HG03575 (cell line): ENCODE data around the gene LCLAT1.

ENCODE experiments used
- ATAC-seq: cut with Tn5 transposase; IDR thresholded peaks from one replicate; pipeline ENCODE4 v1.9.1; 2021; ENCODE audit not compliant: unreplicated experiment, insufficient number of reproducible peaks, low FRiP score; ENCODE audit errors: extremely low read depth

LCLAT1 gene

GRCh38 chr2:30677861-30678385 is 230.9 kb downstream of the LCLAT1 start:
- no peak for ATAC-seq

- ATAC-seq = no peak
Observed at GRCh38 chr2:30678410-30679137, 231.5 kb downstream of the LCLAT1 start.

DNA sequence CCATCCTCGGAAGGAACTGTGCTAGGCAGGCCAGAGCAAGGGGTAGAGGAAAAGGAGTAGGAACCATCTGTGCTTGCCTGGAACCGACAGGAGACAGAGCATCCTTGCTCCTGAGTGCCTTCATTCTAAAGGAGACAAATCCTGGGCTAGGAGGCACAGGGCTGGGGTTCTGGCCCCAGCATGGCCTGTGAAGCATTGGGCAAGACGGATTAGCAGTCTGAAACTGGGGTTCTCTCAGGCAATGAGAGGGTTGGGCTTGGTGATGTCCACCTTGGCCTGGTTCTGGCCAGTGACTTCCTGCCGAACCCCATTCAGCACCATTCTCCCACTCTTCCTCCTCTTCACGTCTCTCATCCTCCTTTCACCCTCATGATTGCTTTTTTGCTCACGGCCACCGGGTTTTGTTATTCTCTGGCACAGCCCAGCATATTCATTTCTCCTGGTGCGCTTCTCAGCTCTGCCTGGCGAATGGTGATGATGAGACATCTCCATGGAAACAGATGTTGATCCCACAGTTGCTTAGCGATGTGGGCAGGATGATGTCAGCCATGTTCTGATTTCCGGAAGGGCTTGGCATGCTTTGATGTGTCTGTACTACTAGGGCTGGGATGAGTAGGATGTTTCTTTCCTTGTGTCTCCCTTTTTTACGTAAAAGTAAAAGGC is 232.5 kb downstream of the LCLAT1 start:
- ATAC-seq = no peak

DNA sequence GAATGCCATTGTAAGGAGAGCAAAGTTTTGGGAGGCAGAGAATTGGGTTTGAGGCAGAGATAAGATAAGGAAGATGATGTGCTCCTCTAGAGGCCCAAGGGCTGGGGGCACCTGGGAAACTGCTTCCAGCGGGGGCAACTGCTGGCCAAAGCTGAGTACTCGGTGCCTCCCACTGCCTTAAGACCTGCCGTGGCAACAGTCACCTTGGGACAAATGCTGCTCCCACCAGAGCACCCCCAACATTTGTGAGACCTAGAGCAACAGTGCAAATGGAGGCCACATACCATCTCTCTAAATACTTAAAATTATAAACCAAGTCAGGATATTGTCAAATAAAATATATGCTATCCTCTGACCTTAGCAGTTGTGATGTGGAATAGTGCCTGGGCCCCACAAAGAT is 233.1 kb downstream of the LCLAT1 start:
- ATAC-seq = no peak

GRCh38 chr2:30681022-30681421 is 234.0 kb downstream of the LCLAT1 start:
- no peak for ATAC-seq

GRCh38 chr2:30683236-30683956 is 236.3 kb downstream of the LCLAT1 start:
- ATAC-seq = no peak

DNA sequence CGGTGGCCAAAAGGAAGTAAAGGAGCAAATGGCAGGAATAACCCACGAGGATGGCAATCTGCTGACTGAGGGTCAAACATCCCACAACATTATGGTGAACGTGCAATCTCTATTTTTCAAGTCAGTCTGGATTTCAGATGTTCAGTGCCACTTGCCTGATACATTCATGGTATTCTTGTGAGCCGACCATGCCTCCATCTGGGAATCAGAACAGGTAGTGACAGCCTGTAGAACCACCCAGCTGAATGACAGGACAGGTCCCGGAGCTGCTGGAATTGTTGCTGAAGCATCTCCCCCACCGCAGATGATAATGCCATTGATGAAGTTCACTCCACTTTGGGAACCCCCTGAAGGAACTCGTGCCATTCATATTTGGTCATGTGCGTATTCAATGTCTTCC is 237.0 kb downstream of the LCLAT1 start:
- ATAC-seq = no peak

GRCh38 chr2:30684516-30684915 is 237.5 kb downstream of the LCLAT1 start:
- ATAC-seq = no peak

DNA sequence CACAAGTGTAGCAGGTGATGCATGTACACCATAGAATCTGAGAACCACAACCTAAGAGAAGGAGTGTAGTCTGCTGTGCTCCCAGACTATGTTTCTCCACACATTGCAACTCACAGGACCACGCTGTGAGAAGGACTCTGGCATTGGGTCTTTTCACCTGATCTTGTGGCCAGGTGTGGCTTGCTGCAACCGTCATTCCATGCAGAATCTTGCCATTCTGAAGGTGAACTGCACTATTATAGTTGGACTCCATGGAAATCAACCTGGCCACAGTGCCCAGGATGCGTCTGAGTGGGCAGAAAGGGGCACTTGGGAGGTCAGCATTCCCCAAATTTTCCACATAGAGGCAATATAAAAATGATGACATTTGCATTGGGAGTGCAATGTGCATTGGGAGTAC is 237.9 kb downstream of the LCLAT1 start:
- no peak for ATAC-seq

DNA sequence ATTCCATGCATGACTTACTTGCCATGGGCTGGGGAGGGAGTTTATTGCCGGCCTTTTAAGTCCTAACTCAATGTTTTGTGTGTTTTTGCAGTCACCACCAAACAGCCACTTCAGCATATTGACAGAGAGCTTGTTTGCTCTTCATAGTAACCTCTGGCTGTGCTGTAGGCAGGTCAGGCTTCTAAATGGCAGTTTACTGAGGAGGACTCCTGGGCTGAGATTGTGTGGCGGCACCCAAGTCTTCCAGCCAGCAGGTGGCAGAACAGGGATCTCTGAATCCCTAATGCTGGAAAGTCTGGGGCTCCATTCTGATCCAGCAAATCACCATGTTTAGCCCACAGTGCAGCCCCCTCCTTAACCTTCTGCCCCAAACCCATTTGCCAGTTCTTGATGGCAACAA is 239.0 kb downstream of the LCLAT1 start:
- no peak for ATAC-seq

DNA sequence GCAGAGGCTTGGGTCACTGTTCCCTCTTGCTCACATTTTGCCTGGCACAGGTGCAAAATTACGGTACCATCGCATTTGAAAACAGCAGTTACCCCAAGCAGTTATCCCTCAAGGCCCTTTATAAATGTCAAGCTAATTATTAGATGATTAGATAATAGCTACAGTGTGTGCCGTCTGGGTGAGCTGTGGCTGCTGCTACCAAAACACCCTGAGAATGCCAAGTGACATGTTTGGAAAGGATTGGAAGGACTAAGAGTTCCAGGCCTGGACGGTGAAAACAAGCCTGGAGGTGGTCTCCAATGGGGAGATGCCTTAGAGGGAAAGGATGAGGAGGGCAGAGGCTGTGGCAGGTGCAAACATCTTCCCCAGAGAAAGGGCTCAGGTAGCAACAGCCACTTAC is 239.6 kb downstream of the LCLAT1 start:
- no peak for ATAC-seq

GRCh38 chr2:30688956-30689401 is 241.9 kb downstream of the LCLAT1 start:
- ATAC-seq = no peak

DNA sequence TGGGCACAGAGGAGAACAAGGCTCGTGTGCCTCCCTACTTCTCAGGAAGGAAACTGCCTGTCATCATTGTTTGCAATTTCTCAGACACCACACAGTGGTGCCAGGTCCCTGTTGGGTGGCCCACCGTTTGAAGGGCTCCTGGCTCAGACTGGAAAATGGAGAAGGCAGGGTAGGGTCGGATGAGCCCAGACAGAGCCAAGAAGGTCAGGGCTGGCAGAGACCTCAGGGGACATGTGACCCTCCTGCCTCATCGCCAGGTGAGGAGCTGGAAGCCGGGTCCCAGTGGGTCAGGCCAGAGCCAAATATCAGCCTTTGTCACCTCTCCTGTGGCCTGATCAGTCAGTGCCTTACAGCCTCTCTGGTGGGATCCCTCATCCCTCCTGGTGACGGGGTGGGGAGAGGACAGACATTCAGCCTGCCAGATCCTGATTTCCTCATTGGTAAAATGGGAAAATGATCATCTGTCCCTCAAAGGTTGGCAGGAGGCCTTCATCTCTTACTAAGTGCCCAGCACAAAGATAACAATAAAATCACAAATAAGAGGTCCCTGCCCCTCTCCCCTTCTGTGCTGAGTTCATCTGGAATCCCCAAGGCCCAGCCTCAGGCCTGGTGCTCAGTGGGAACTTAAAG is 242.6 kb downstream of the LCLAT1 start:
- no peak for ATAC-seq

- no peak for ATAC-seq
Observed at GRCh38 chr2:30690126-30690561, 243.1 kb downstream of the LCLAT1 start.

DNA sequence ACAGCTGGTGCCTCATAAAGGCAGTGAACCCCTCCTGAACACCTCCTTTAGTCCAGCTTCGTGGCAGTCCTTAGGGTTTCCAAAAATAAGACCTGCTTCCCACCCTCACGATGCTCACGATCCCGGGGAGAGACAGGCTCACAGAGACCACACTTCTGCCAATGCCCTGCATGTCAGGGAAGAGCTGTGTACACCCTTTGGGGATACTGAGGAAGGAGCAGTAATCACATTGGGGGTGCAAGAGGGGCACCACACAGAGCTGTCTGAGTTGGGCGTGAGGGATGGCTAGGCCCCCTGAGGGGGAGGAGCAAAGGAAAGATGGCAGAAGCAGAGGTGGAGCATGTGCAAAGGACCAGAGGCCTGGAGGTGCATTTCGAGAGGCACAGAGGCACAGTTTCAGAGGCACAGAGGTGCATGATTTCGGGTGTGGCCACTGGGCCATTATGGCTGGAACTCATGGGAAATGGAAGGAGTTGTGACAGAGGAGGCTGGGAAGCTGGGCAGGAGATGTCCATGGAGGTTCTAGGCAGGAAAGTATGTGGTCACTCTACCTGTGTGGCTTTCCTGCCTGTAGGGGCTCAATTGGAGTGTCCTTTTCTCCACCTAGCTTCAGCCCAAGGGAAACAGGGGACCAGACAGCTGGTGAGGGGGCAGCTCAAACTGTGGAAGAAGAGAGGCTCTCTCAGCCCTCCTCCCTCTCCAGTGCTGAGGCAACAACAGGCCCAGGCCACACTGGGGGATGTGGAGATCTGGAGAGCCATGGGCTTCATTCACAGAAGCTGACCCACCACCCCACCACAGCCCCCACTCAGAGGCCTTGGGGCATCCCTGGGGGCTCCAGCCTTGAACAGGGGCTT is 244.3 kb downstream of the LCLAT1 start:
- ATAC-seq = no peak

GRCh38 chr2:30691948-30692828 is 245.1 kb downstream of the LCLAT1 start:
- no peak for ATAC-seq

- no peak for ATAC-seq
Observed at GRCh38 chr2:30692829-30693275, 245.8 kb downstream of the LCLAT1 start.
